LNCaP clone FGC (cell line): ENCODE results near the gene CKAP5.
"Not testable (repeated sequence)": the region's sequence is repeated elsewhere in the genome, so short reads cannot be mapped to it uniquely, and the experiment has no call there.

Experiments
- DNase-seq: peaks from one replicate; pipeline ENCODE4 v3.0.0-alpha.2; 2011; ENCODE audit warnings: low read depth
- H3K4me3 ChIP-seq: 2 replicates; pipeline ENCODE4 v1.5.1; 2011; ENCODE audit warnings: mild to moderate bottlenecking, low read depth, low read length, control low read depth
- CTCF ChIP-seq: IDR thresholded peaks from 2 replicates; pipeline ENCODE4 v1.5.1; 2012; ENCODE audit warnings: mild to moderate bottlenecking; ENCODE audit not compliant: control insufficient read depth, insufficient read depth; ENCODE audit errors: extremely low read depth

CKAP5 gene

GRCh38 chr11:46723359-46723680, 122.8 kb downstream of the CKAP5 start:
- DNase-seq, result no peak
- no peak for TF ChIP-seq CTCF

DNA sequence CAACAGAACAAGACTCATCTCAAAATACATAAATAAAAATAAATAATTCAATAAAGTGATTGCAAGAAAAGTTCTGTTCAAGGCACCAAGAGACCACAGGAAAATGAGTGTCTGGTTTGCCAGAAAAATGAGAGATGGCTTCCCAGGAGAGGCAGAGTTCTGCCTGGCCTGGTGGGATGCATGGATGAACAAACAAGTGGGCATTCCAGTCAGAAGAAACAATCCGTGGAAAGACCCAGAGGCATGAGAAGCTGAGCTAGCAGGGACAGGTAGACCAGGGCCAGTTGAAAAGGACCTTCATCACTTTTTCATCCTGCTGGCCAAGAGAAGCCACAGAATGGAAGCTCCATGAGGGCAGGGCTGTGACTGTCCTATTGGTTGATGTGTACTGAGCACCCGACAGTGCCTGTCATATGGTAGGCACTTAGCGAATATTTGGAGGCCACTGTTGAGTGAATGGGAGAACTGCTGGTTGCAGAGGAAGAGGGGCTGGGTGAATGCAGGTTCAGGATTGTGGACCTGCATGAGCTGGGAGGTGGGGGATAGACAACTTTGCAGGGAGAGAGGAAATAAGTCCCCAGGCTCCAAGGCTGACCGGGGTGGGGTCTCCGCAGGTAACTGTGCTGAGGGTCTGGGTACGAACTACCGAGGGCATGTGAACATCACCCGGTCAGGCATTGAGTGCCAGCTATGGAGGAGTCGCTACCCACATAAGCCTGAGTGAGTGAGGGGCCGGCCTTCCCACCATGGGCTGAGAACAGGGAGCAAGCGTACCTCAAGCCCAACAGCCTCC, 123.3 kb downstream of the CKAP5 start:
- no peak overlapping the region for H3K4me3 ChIP-seq
- no peak for DNase-seq
- no peak for TF ChIP-seq CTCF

More at GRCh38 chr11:46723359-46723680, 122.8 kb downstream of the CKAP5 start:
- no peak overlapping the region for H3K4me3 ChIP-seq

DNA sequence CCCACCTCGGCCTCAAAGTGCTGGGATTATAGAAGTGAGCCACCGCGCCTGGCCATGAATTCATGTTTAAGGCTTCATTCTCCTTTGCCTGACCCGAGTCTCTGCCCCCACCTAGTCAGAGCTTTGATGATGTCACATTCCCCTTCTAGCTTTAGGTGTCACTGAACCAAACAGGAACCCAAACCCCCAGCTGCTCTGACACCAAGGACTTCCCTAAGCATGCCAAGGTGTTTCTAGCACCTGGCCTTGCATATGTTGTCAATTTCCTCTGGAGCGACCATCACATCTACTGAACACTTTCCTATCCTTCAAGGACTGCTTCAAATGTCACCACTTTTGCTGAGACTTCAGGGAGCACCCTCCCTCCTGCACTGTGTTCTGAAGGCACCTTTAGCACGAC, 124.8 kb downstream of the CKAP5 start:
- H3K4me3 ChIP-seq, result no peak overlapping the region
- no peak for TF ChIP-seq CTCF
- DNase-seq, result no peak

- H3K4me3 ChIP-seq, result no peak overlapping the region
- no peak for TF ChIP-seq CTCF
- DNase-seq, result no peak
Observed at GRCh38 chr11:46719543-46720218, 126.4 kb downstream of the CKAP5 start.

DNA sequence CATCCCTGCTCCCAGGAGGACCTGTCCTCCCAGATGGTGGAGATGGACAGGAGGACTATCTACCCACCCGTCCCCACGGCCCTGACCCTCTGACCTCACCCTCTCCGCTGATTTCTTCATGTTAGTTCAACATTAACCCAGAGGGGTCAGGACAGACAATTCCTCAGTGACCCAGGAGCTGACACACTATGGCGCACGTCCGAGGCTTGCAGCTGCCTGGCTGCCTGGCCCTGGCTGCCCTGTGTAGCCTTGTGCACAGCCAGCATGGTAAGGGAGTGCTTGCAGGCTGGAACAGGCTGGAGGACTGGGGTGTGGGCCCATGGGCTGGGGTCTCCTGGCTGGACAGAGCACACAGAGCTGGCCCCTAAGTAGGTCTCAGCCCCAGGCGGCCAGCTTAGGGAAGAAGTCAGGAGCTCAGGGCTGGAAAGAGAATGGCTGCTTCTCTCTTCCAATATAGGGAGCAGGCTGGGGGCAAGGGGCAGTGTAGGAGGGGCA, 127.0 kb downstream of the CKAP5 start, which contains the start of gene F2:
Gene F2, plus strand, starts transcription at position 166 of the 495 bp plus-strand sequence. Its CDS starts 23 bp downstream, at position 189.
- no peak for TF ChIP-seq CTCF
- H3K4me3 ChIP-seq, result no peak within 1 kb of the TSS
- DNase-seq, result no peak

- H3K4me3 ChIP-seq, result no peak overlapping the region
- no peak for TF ChIP-seq CTCF
- peak; percentile 51 for DNase-seq
Observed at GRCh38 chr11:46718155-46719019, 127.7 kb downstream of the CKAP5 start.

GRCh38 chr11:46717825-46718154, 128.3 kb downstream of the CKAP5 start:
- DNase-seq, result not testable (repeated sequence)

More at GRCh38 chr11:46717825-46718154, 128.3 kb downstream of the CKAP5 start:
- not testable (repeated sequence) for H3K4me3 ChIP-seq
